Measurements from ENCODE around the gene ACTR5.

GRCh38 chr20:38735172-38735571, 13.1 kb upstream of the ACTR5 start:
- no peak for TF ChIP-seq POLR2AphosphoS5 (IDR thresholded peaks at IDR 0.05)
- no peak for TF ChIP-seq CTCF (IDR thresholded peaks at IDR 0.05)
- no peak for TF ChIP-seq POLR2A (IDR thresholded peaks at IDR 0.05; ENCODE audit: low read depth)

All from esophagus muscularis mucosa (tissue), 3 donors.